Stimulated activated CD8-positive, alpha-beta memory T cell treated with anti-CD3 and anti-CD28 coated beads, Interleukin-2, amount 100 ng/mL, for 48 hours (primary cell): ENCODE data around the gene MYH11.
"Not testable (repeated sequence)": the region's sequence is repeated elsewhere in the genome, so short reads cannot be mapped to it uniquely, and the experiment has no call there.

Experiments
- DNase-seq, 2 donors: peaks; one replicate each; pipeline ENCODE4 v3.0.0-alpha.2; 2020; ENCODE audit warnings: low read depth in 2 of 2

The MYH11 gene

DNA sequence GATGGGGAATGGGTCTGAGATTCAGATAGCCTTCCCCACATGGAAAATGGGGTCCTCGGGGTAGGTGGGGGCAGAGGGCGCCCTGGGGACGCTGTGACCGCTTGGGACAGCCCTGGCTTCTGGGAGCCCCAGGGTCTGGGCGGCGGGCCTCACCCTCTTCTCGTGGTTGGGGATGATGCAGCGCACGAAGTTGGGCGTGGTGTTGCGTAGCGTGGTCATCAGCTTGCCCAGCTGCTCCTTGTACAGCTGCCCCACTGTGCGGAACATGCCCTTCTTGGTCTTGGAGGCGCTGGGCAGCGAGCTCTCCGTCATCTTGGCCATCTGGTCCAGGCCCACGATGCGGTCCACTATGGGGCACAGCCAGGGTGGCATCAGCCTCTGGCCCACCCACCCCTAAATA, 106.8 kb downstream of the MYH11 start:
- DNase-seq: no peak

DNA sequence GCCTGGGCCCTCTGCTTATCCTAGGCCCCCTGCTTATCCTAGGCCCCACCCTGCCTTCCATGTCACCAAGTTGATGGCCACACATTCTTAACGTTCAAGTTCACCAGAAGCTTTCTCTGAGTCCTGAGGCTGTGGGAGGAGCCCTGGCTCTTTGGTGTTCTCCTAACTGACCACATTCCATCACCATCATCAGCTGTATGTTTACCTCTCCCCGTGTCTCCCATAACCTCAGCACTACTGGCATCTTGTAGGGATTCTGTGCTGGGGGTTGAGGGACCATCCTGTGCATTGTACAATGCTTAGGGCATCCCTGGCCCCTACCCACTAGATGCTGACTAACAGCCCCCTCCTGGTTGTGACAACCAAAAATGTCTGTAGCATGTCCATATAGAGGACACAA, 107.5 kb downstream of the MYH11 start:
- DNase-seq: no peak

DNA sequence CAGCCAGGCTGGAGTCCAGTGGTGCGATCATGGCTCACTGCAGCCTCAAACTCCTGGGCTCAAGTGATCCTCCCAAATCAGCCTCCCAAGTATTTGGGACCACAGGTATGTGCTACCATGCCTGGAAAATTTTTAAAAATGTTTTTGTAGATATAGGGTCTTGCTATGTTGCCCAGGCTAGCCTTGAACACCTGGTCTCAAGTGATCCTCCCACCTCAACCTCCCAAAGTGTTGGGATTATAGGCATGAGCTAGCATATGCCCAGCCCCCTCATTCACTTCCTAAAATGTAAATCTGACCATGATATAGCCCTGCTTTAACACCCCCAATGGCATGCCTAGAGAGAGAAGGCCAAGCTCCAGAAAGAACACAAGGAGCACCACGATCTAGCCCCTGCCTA, 108.2 kb downstream of the MYH11 start:
- DNase-seq: no peak

DNA sequence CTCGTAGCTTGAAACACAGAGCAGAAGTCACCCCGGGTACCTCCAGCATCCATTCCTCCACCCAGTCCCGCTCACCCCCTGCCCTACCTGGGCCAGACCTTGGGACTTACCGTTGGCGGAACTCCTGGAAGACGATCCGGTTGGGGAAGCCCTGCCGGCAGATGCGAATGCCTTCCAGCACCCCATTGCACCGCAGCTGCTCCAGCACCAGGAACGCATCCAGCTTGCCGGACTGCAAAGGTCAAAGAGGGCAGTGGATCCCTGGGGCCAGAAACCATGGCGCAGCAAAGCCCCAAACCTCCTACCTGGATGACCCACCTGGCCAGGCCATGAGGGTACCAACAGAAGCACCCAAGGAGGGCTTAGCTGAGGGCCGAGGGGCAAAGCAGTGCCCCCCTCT, 108.9 kb downstream of the MYH11 start:
- DNase-seq: no peak

DNA sequence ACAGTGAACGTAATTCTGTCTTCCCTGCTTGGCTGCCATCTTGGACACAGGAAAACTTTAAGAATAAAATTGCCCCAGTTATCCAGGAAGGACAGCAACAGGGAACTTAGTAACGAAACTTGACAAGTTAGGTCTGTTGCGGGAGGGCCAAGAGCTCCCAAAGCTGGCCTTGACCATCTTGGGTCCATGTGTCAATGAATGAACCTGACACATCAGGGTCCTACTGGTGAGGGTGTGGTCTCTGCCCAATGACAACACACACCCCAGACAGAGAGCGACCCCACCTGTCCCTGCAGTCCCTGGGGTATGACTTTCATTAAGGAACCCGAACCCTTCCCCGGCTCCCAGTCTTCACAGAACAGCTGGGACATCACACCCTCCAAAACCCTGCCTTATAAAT, 110.5 kb downstream of the MYH11 start:
- no peak for DNase-seq

DNA sequence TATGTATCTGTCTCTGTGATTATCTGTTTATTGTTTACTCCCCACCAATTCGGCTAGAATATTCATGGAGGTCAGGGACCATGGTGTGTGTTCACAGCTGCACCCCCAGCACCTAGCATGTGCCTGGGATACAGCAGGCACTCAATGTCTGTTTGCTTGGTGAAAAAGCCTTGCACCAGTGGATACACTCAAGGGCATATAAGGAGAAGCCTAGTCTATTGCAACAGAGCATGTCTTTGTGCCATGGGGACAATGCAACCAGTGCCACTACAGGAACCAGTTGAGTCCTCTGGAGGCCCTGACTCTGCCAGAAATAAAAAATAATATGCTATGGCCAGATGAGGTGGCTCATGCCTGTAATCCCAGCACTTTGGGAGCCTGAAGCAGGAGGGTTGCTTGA, 113.2 kb downstream of the MYH11 start:
- no peak for DNase-seq

DNA sequence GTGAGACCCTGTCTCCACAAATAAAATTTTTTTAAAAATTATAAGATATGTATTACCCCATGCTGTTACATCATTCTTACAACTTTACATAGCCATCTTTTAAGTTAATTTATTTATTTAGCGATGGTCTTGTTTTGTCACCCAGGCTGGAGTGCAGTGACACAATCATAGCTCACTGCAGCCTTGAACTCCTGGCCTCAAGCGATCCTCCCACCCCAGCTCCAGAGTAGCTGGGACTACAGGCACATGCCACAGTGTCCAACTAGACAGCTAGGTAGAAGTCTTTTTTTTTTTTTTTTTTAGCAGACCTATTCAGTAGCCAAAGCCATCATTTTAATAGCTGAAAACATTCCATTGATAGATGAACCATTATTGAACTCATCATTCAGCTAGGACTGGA, 114.1 kb downstream of the MYH11 start:
- no peak for DNase-seq

DNA sequence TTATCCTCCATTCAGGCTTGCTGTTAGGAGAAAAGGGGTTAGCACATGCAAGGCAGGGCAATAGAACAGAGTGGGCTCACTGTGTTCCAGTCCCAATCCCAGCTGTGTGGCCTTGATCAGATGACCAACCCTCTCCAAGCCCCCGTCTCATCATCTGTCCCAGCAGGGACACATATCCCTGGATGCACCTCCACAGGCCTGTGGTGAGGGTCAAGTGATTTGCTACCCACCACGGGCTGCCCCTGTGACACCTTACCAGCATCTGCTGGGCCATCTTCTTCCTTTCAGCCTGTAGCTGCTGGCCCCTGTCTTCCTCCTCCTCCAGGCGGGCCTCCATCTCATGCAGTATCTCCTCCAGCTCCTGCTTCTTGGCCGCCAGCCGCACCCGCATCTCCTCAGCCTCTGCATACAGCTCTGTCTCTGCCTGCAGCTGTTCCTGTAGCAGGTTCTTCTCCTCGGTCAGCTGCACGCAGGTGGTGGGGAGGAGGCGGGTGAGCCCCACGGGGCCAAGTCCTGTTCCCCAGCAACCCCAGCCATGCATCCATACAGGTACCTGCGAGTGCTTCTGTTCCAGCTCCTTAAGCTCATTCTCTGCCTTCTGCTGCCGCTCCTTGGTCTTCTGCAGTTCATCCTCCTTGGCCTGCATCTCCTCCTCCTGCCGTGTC, 115.5 kb downstream of the MYH11 start:
- DNase-seq: no peak

DNA sequence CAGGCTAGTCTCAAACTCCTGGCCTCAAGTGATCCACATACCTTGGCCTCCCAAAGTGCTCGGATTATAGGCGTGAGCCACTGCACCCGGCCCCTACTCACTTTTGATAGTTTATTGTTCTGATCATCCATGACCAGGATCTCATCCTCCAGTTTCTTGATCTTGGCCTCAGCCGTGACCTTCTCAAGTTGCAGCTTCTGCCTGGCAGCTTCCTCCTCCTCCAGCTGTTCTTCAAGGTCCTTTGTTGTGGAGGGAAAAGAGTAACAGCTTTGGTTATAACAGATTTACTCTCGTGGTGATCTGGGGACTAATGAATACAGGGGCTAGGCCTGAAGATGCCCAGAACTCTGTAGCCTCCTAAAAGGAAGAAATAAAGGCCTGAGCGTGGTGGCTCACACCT, 116.9 kb downstream of the MYH11 start:
- DNase-seq: no peak

DNA sequence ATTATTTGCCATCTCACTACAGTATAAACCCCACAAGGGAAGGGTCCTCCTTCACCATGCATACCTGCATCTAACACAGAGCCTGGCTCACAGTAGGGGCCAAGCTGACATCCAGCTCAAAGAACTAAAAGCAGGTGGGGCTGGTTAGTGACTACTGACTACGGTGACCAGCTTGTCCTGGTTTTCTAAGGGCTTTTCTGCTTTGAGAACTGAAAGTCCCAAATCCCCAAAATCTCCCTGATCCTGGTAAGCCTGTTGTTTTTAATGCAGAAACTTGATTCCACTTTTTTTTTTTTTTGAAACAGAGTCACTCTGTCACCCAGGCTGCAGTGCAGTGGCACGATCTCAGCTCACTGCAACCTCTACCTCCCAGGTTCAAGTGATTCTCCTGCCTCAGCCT, 117.4 kb downstream of the MYH11 start:
- no peak for DNase-seq

DNA sequence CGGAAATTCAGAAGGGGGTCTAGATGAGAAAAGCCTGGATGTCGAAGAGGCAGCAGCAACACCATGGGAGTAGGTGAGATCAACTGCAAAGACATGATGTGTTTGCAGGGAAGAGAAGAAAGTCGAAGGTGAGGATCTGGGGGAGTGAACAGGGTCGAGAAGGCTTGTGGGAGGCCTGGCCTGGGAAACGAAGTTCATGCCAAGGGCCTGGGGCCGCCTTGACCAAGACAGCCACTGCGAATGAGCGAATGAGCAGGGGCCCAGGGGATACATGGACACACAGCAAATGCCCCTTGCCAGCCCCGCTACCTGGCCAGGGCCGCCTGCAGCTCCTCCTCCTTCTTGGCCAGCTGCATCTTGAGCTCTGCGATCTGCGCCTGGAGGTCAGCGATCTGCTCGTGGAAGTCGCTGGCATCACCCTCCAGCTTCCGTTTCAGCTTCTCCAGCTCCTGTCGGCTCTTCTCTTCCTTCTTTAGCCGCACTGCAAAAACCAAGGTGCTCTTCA, 119.6 kb downstream of the MYH11 start:
- DNase-seq: no peak

DNA sequence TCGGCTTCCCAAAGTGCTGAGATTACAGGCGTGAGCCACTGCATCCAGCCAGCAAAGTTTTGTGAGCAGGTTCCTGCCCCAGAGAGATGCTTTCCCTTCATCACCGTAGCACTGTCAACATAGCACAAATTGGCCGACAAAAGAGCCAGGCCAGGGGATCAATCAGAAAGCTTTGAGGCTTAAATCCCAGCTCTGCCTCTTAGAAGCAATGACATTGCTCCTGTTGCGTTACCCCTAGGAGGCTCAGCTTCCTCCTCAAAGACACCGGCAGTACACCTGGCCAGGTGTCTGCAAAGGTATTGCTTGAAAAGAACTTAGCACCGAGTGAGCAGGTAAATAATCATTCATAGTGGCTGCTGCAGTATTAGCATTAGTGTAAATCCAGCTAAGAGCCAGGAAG, 120.3 kb downstream of the MYH11 start:
- DNase-seq: no peak

DNA sequence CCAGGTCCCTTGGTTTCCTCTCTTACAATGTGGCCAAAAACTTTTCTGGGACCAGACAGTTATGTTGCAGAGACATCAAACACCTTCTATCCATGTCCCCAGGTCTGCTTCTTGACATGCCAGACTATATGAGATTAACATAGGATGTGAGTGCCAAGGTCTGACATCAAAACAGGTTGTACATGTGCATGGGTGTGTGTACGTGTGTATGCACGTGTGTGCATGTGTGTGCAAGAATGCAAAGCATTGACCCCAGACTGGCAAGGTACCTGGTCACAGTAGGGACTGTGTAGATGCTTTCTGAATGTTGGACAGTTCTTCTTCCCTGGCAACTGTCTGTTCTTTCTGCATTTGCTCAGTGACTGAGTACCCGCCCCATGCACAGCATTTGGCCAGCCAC, 121.2 kb downstream of the MYH11 start:
- DNase-seq: no peak

DNA sequence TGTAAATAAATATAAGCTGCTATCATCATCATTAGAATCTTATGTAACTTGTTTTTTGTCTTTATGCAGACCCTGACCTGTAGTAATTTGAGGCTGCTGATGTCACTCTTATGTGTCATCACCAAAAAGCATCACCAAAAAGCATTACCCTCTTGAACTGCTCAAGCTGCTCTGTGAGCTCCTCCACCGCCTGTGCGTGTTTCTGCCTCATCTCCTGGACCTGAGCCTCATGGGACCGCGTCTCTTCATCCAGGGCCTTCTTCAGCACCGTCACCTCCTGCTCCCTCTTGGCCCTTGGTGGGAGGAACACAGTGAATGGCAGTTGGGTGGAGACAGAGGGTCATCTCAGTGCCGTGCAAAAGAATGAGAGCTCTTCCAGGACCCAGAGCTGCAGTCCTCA, 124.4 kb downstream of the MYH11 start:
- no peak for DNase-seq

DNA sequence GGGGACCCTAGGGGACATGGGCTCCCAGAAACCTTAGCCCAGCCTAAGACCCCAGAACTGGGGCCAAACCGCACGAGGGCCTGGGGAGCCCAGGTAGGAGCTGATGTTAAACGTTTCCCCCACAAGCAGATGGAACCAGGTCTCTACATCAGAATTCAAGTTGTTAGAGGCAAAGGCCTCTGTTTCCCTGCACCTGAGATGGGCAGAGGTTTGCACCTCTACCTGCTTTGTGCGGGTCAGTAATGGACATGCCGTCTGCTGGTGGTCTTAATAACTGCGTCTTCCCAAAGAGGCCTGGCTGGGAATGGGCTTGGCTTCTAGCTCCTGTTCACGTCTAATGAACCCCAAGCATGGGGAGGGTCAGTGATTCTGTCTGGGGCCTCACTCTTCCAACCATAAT, 127.7 kb downstream of the MYH11 start:
- DNase-seq: no peak

DNA sequence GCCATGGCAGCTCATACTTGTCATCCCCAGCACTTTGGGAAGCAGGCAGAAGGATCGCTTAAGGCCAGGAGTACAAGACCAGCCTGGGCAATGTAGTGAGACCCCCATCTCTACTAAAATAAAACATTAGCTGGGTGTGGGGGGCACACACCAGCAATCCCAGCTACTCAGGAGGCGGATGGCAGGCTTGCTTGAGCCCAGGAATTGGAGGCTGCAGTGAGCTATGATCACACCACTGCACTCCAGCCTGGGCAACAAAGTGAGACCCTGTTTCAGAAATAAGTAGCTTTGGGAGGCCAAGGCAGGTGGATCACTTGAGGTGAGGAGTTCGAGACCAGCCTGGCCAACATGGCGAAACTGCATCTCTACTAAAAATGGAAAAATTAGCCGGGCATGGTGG, 129.1 kb downstream of the MYH11 start:
- not testable (repeated sequence) for DNase-seq

DNA sequence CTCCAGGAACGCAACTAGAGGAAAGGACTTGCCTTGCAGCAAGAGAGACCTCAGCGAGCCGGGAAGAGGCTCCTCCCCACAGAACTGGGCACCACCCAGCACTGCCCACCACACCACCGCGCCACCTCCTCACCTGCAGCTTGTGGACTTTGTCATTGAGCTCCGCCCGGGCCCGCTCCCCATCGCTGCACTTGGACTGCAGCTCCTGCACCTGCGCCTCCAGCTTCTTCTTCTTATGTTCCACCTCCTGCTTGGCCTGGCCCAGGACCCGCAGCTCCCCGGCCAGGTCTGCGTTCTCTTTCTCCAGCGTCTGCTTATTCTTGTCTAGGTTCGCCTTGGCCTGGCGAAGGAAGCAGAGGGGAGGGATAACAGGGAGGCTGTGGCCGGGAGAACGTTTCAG, 130.1 kb downstream of the MYH11 start:
- no peak for DNase-seq

DNA sequence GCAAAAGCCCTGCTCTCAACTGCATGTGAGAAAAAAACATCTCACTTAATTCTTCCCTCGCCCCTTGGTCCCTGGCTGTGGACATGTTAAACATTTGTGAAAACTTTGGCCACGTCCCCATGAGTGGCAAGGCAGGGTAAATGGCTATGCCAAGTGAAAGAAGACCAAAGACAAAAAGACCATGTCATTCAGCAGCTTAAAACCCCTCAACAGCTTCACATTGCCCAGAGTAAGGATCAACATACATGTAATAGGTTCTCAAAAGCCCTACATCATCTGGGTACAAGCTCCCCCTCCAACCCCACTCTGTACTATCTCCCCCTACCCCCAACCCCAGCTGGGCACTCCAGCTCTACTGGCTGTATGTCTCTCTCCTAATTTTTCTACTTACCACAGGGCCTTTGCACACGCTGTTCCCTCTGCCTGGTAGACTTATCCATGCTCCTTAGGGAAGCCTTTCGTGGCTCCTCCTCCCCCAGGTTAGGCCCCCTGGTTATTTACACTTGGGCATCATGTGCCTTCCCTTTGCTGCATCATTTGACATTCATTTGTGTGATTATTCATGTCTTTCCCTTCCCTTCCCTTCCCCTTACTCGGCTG, 131.1 kb downstream of the MYH11 start:
- DNase-seq: no peak

DNA sequence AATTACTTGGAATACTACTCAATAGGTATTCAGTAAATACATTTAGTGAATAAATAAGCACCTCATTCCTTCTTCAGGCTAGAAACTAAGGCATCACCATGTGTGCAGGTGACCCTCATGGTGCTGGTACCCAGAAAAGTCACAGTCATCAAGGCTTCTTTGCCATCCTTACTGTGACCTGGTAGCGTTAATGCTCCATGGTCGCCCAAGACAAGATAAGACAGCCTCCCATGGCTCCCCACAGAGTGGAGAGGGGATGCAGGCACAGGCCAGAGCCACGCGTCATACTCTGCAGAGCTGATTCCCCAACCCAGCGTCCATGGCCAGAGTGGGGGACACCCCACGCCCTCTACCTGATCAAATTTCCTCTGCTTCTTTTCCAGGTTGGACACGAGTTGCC, 133.0 kb downstream of the MYH11 start:
- no peak for DNase-seq

DNA sequence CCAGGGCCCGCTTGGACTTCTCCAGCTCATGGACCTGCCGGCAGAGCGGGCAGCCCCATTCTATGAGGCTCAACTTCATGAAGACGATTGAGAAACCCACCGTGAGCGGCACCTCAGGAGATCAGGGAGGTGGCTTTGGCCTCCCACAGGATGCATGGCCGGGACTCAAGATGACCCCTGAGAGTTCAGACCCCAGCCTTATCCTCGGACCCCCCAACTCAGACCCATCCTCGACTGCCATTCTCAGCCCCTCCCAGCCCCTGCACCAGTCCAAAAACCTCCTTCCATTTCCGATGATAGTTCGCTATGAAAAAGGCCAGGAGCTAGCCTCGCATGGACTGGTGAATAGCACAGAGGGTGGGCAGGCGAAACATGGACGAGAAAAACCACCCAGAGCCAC, 135.8 kb downstream of the MYH11 start:
- no peak for DNase-seq

DNA sequence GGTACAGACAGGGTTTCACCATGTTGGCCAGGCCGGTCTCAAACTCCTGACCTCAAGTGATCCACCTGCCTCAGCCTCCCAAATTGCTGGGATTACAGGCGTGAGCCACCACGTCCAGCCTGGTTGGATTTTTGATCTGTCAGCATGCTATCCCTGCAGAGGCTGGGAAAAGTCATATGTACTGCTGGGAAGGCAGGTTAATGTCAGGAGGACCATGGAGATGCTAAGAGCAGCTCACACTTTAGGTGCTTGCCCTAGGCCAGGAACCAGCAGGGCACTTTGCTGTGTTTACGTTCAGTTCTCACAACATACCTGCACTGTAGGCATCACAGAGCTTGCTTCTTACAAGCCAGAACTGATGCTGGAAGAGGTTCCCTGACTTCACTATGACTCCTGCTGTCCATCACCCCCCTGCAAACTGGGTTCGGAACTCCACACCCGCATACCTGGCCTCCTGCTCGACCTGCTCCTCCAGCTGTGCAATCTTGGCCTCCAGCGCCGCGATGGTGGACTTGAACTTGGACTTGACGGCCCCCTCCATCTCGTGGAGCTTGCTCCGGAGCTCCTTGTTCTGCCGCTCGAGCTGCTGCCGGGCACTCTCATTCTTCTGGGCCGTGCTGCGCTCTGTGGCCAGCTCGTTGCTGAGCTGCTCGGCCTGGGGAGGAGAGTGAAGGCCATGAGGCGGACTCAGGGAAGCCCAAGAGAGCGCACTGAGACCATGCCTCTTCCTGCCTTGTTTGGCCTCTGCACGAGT, 140.0 kb downstream of the MYH11 start:
- no peak for DNase-seq

DNA sequence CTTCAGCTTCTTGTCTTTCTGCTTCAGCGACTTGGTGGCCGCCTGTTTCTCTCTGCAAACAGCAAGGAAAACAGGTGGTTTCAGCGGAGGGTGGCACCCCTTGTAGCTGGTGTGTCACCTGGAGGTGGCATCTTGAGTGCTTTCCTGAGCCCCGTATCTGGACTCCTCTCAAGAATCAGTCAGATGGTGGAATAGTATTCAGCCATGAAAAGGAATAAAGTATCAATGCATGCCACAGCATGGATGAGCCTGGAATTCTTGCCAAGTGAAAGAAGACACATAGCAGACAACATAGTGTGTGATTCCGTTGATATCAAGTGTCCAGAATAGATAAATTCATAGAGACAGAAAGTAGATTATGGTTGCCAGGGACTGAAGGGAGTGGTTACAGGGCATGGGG, 141.6 kb downstream of the MYH11 start:
- DNase-seq: no peak
